Measurements from ENCODE around the gene CDCA5. TPM values are rescaled to one million over a fixed set of nuclear protein-coding genes. Genes with fewer than 3 reads are reported as not detected.

Gene CDCA5
- polyA plus RNA-seq, 2 of the 4 experiments (the other 2 are of a cell fraction): 30.9 to 46.0 TPM

- Histone ChIP-seq H3K4me2 (no peak overlapping the region), H3K27ac (no peak overlapping the region), H3K4me3 (no peak overlapping the region), H3K4me1 (peaks cover 12% of the 10 kb centered on the region; the same call in 2 of the 3 replicates), H3K9me3 (no peaks in the 10 kb centered on the region)
- POLR2A ChIA-PET: no interaction called here
- TF ChIP-seq ZFP36 (IDR thresholded peaks at IDR 0.05; ENCODE audit: borderline replicate concordance, partially characterized antibody): no peak
- no peak for TF ChIP-seq NR3C1 (IDR thresholded peaks at IDR 0.05)
- no peak for TF ChIP-seq HEYL (CRISPR knock-in tag; IDR thresholded peaks at IDR 0.05)
- TF ChIP-seq ZC3H11A (IDR thresholded peaks at IDR 0.05): no peak
- TF ChIP-seq CHD4 (IDR thresholded peaks at IDR 0.05; ENCODE audit: borderline replicate concordance): no peak
- no peak for TF ChIP-seq TFCP2L1 (CRISPR knock-in tag; IDR thresholded peaks at IDR 0.05)
- no peak for TF ChIP-seq MYC (IDR thresholded peaks at IDR 0.05; ENCODE audit: borderline replicate concordance, low read length)
- TF ChIP-seq NPAS2 (CRISPR knock-in tag; IDR thresholded peaks at IDR 0.05; ENCODE audit: borderline replicate concordance): no peak
- no peak for TF ChIP-seq CHD2 (IDR thresholded peaks at IDR 0.05; ENCODE audit: low read length, partially characterized antibody)
- TF ChIP-seq KDM5A (IDR thresholded peaks at IDR 0.05): no peak
- TF ChIP-seq RCOR1 (IDR thresholded peaks at IDR 0.05; ENCODE audit: low read depth, low read length): no peak
- TF ChIP-seq BHLHE40 (IDR thresholded peaks at IDR 0.05; ENCODE audit: low read depth, low read length): no peak
- no peak for TF ChIP-seq HOXB13 (CRISPR knock-in tag; IDR thresholded peaks at IDR 0.05; ENCODE audit: low read depth)
- TF ChIP-seq MAX (IDR thresholded peaks at IDR 0.05): no peak
- TF ChIP-seq CBX8 (IDR thresholded peaks at IDR 0.05): no peak
- TF ChIP-seq FOSB (CRISPR knock-in tag; IDR thresholded peaks at IDR 0.05): no peak
- no peak for TF ChIP-seq USF2 (IDR thresholded peaks at IDR 0.05)
- TF ChIP-seq E2F6 (IDR thresholded peaks at IDR 0.05; ENCODE audit: borderline replicate concordance, low read depth): no peak
- TF ChIP-seq ESRRA (IDR thresholded peaks at IDR 0.05; ENCODE audit: borderline replicate concordance, low read length): no peak
- no peak for TF ChIP-seq HES2 (IDR thresholded peaks at IDR 0.05)
- WGBS (ENCODE audit: missing lambda C conversion rate): 94% methylated on average over 14 of the region's 15 CpGs
- ATAC-seq (no peak), FAIRE-seq (no peak), DNase-seq (ENCODE audit: low read depth in 1 of 2, low spot score in 1 of 2) (no peak)
- CTCF ChIA-PET: interaction anchor here (0.6 to 6.6 kb wide), 3 partner anchors 11 to 64 kb away, joined by 3 to 153 read pairs (median 62); partner anchors contain the start of genes FAU, MRPL49, VPS51 and ZNHIT2
These were observed 23.2 kb upstream of the CDCA5 start for GRCh38 chr11:65107078-65107477.

- Histone ChIP-seq H3K4me3 (no peak overlapping the region), H3K4me1 (no peaks in the 10 kb centered on the region), H3K9me3 (no peaks in the 10 kb centered on the region), H3K4me2 (no peak overlapping the region), H3K27ac (no peak overlapping the region)
- 81% methylated on average over 4 of the region's 4 CpGs for WGBS (ENCODE audit: missing lambda C conversion rate)
- POLR2A ChIA-PET: no interaction called here
- TF ChIP-seq PHF8 (IDR thresholded peaks at IDR 0.05; ENCODE audit: borderline replicate concordance, low read depth) (no peak), JUNB (IDR thresholded peaks at IDR 0.05) (no peak), TFCP2L1 (CRISPR knock-in tag; IDR thresholded peaks at IDR 0.05) (no peak), TP53 (CRISPR knock-in tag; IDR thresholded peaks at IDR 0.05) (no peak), FOXS1 (CRISPR knock-in tag; IDR thresholded peaks at IDR 0.05) (no peak), CHD4 (IDR thresholded peaks at IDR 0.05; ENCODE audit: borderline replicate concordance) (no peak), NR3C1 (IDR thresholded peaks at IDR 0.05) (no peak), SREBF2 (IDR thresholded peaks at IDR 0.05) (no peak), BHLHE40 (IDR thresholded peaks at IDR 0.05; ENCODE audit: low read depth, low read length) (no peak), CBX8 (IDR thresholded peaks at IDR 0.05) (no peak), FOSL2 (IDR thresholded peaks at IDR 0.05) (no peak), FOSL2 (CRISPR knock-in tag; IDR thresholded peaks at IDR 0.05) (no peak), JUN (IDR thresholded peaks at IDR 0.05) (no peak), ZNF302 (CRISPR knock-in tag; IDR thresholded peaks at IDR 0.05) (no peak), RARB (CRISPR knock-in tag; IDR thresholded peaks at IDR 0.05) (no peak)
- CTCF ChIA-PET: interaction anchor here (4.6 kb wide), 1 partner anchor 9 kb away, joined by 24 read pairs; the partner anchor contains the start of gene TM7SF2
- FAIRE-seq: no peak
- no peak for DNase-seq (ENCODE audit: low read depth in 1 of 2, low spot score in 1 of 2)
- ATAC-seq: no peak
These were observed 20.8 kb upstream of the CDCA5 start for GRCh38 chr11:65104628-65105027.
